Right ventricle myocardium inferior (tissue), 1 donor: ENCODE results near the gene ATP8A2. TPM values are rescaled to one million over a fixed set of nuclear protein-coding genes. Genes with fewer than 3 reads are reported as not detected.
"Not testable (repeated sequence)": the region's sequence is repeated elsewhere in the genome, so short reads cannot be mapped to it uniquely, and the experiment has no call there.

Source experiments
- ATAC-seq: fragments of 200-7000 bp; cut with Tn5 transposase; one replicate; pipeline ENCODE4 v1.9.1; 2020; ENCODE audit warnings: mild to moderate bottlenecking, moderate library complexity
- DNase-seq: peaks from one replicate; pipeline ENCODE4 v3.0.0; 2021; ENCODE audit errors: missing footprints
- intact Hi-C: fragments of 100-400 bp; cut with DNase I; formaldehyde crosslinking; loops from one replicate; pipeline ENCODE4 v1.11.0; 2022
- total RNA-seq: library from RNA; stranded (reverse); fragmentation: NEBNext Ultra II Directional; extraction: Animal tissue kit (Norgen Biotek cat#: 25700); gene quantifications from one replicate; pipeline ENCODE4 v1.2.1, GENCODE V29; 2021
- donor health status: DM: no; HTN: yes; CAD: no; lungs with severe emphysema.

Gene ATP8A2
- total RNA-seq, 1 donor from 2014 or later: 0.11 TPM

- intact Hi-C loops, DNase-seq, ATAC-seq: not testable (repeated sequence)
Measured at GRCh38 chr13:26069642-26070041, 697.9 kb downstream of the ATP8A2 start.

- ATAC-seq (no peak), DNase-seq (no peak)
- intact Hi-C loops: no loop called here
Measured at GRCh38 chr13:26071691-26072090, 699.9 kb downstream of the ATP8A2 start.

DNA sequence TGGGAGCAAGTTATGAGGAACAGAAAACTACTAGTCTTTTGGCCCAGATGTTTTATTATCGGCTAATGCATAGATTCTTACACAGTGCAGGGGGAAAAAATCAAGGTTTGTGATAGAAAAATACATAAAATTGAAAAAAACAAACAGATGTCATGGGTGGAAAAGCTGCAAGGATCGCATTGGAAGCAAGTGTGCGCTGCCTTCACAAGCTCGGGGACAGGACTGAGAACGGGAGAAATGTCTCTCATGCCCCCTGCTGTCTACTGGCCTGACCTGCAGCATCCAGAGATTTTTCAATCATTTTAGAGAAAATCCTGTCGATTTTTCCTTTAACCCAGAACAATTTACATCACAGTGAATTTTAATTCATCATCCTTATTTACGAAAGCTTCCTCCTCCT lies 700.6 kb downstream of the ATP8A2 start:
- intact Hi-C loops, DNase-seq: not testable (repeated sequence)
- peak; percentile 64 for ATAC-seq

DNA sequence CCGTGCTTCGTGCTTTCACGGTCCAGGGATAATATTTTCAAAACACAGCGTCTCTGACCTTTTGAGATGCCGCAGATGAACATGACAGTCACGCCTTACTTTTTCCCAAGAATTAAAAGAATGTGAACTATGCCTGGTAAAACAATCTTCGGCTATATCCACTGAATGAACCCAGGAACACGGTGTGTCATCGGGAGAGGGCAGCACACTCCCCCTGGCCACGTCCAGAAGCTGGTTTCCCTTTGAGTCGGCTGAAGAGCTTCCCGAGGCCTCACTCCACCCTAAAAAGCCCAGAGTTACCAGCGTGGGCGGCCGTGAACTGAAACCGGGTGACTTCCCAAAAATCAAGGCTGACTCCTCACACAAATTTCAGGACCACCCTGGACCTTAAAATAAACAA lies 702.9 kb downstream of the ATP8A2 start:
- intact Hi-C loops: no loop called here
- no peak for DNase-seq
- ATAC-seq: no peak

Other genes starting within 250 kb of the ATP8A2 start
- not detected for gene AMER2, start 199.7 kb upstream of the ATP8A2 start, total RNA-seq
- 15.4 TPM for gene MTMR6, start 84.5 kb upstream of the ATP8A2 start, total RNA-seq
- 21.9 TPM for gene NUP58, start 70.3 kb upstream of the ATP8A2 start, total RNA-seq